ENCODE results near the gene THPO. TPM values are rescaled to one million over a fixed set of nuclear protein-coding genes. Genes with fewer than 3 reads are reported as not detected.

Gene THPO
- total and polyA plus RNA-seq, 9 of the 15 experiments (the other 6 are each of a cell fraction or from before 2014, with no cell fraction given): 0.11 to 1.1 (median 0.35) TPM; not detected in 1

- TF ChIP-seq DDX20 (tag; IDR thresholded peaks at IDR 0.05; ENCODE audit: low read depth) (no peak), CHAMP1 (IDR thresholded peaks at IDR 0.05) (no peak), MYC (IDR thresholded peaks at IDR 0.05; ENCODE audit: low read depth, low read length) (peak; percentile 89), MYC (CRISPR knock-in tag; IDR thresholded peaks at IDR 0.05; ENCODE audit: borderline replicate concordance, low read depth) (0 out of 2 replicates have a peak, but pooled peaks have one; percentile 85), CHD4 (IDR thresholded peaks at IDR 0.05; ENCODE audit: insufficient read depth, insufficient replicate concordance, low read depth, low read length, poor library complexity, severe bottlenecking) (no peak), MTA1 (IDR thresholded peaks at IDR 0.05; ENCODE audit: borderline replicate concordance) (peak; percentile 76), RBM17 (IDR thresholded peaks at IDR 0.05; ENCODE audit: borderline replicate concordance, low read depth, low read length) (no peak), ATF4 (CRISPR knock-in tag; IDR thresholded peaks at IDR 0.05) (0 out of 2 replicates have a peak, but pooled peaks have one; percentile 13), POU5F1 (IDR thresholded peaks at IDR 0.05; ENCODE audit: borderline replicate concordance, low read depth, low read length, partially characterized antibody) (no peak), ZNF561 (CRISPR knock-in tag; conservative IDR thresholded peaks at IDR 0.05) (no peak), STAG1 (CRISPR knock-in tag; IDR thresholded peaks at IDR 0.05; ENCODE audit: borderline replicate concordance) (no peak), NFRKB (IDR thresholded peaks at IDR 0.05; ENCODE audit: low read depth) (no peak), CBX8 (IDR thresholded peaks at IDR 0.05; ENCODE audit: borderline replicate concordance, extremely low read depth, low read depth, low read length, poor library complexity, severe bottlenecking) (no peak), CBFA2T2 (conservative IDR thresholded peaks at IDR 0.05) (no peak), ID3 (CRISPR knock-in tag; IDR thresholded peaks at IDR 0.05) (no peak), ID3 (tag; IDR thresholded peaks at IDR 0.05) (no peak), RBM39 (optimal IDR thresholded peaks at IDR 0.05; ENCODE audit: low read depth, low read length) (no peak), ZNF431 (CRISPR knock-in tag; IDR thresholded peaks at IDR 0.05) (no peak), ZNF79 (CRISPR knock-in tag; IDR thresholded peaks at IDR 0.05; ENCODE audit: low read depth) (no peak), IRF9 (tag; IDR thresholded peaks at IDR 0.05) (no peak), XRCC5 (IDR thresholded peaks at IDR 0.05; ENCODE audit: low read depth, low read length) (no peak), RBM34 (IDR thresholded peaks at IDR 0.05; ENCODE audit: borderline replicate concordance, insufficient read depth, low read length) (no peak)
Observed at GRCh38 chr3:184362668-184363546, 15.1 kb downstream of the THPO start (continued).

Measured in K562 (cell line).